GM21515 (cell line): Measurements from ENCODE around the gene SELENOS.

Experiments
- ATAC-seq: cut with Tn5 transposase; IDR thresholded peaks from one replicate; pipeline ENCODE4 v1.9.1; 2021; ENCODE audit not compliant: unreplicated experiment

SELENOS gene

GRCh38 chr15:101277038-101277822 lies at the start of gene SELENOS:
Gene SELENOS (minus strand): TSS chr15:101277485. CDS start chr15:101277417, 68 bp downstream.
- peak; percentile 89 for ATAC-seq

GRCh38 chr15:101326462-101327146 lies 49.3 kb upstream of the SELENOS start:
- ATAC-seq, result no peak

GRCh38 chr15:101326026-101326315 lies 48.7 kb upstream of the SELENOS start:
- ATAC-seq, result no peak

GRCh38 chr15:101325263-101326025 lies 48.2 kb upstream of the SELENOS start:
- no peak for ATAC-seq

GRCh38 chr15:101324524-101325177 lies 47.4 kb upstream of the SELENOS start:
- ATAC-seq, result no peak

GRCh38 chr15:101323793-101324523 lies 46.7 kb upstream of the SELENOS start:
- no peak for ATAC-seq

- no peak for ATAC-seq
These were observed 45.7 kb upstream of the SELENOS start for GRCh38 chr15:101322854-101323477.

GRCh38 chr15:101322016-101322695 lies 44.9 kb upstream of the SELENOS start:
- no peak for ATAC-seq

- no peak for ATAC-seq
These were observed 43.3 kb upstream of the SELENOS start for GRCh38 chr15:101320501-101321052.

- no peak for ATAC-seq
These were observed 41.6 kb upstream of the SELENOS start for GRCh38 chr15:101318839-101319238.

- ATAC-seq, result no peak
These were observed 41.0 kb upstream of the SELENOS start for GRCh38 chr15:101318147-101318819.

- ATAC-seq, result no peak
These were observed 40.1 kb upstream of the SELENOS start for GRCh38 chr15:101317336-101317872.

GRCh38 chr15:101316529-101316928 lies 39.2 kb upstream of the SELENOS start:
- no peak for ATAC-seq

- no peak for ATAC-seq
These were observed 38.5 kb upstream of the SELENOS start for GRCh38 chr15:101315736-101316135.

- ATAC-seq, result no peak
These were observed 37.2 kb upstream of the SELENOS start for GRCh38 chr15:101314336-101315125.

GRCh38 chr15:101313041-101313761 lies 35.9 kb upstream of the SELENOS start:
- ATAC-seq, result no peak

GRCh38 chr15:101310508-101310907 lies 33.2 kb upstream of the SELENOS start:
- ATAC-seq, result no peak
